ENCODE measurements around the gene AZIN2.
A peak's percentile ranks its signal among the peaks of the same experiment; 100 is the strongest.
"Not testable (repeated sequence)": the region's sequence is repeated elsewhere in the genome, so short reads cannot be mapped to it uniquely, and the experiment has no call there.

Gene AZIN2

GRCh38 chr1:33132549-33132948 lies 51.6 kb downstream of the AZIN2 start:
- Histone ChIP-seq H3K36me3 (no peaks in the 10 kb centered on the region), H3K27me3 (ENCODE audit: insufficient read depth, low read depth, severe bottlenecking) (no peaks in the 10 kb centered on the region), H3K9me3 (ENCODE audit: severe bottlenecking) (no peaks in the 10 kb centered on the region), H3K27ac (no peak overlapping the region), H3K4me3 (ENCODE audit: low read depth, low read length) (no peak overlapping the region)
- DNase-seq, result no peak
- TF ChIP-seq, protein P1, sequence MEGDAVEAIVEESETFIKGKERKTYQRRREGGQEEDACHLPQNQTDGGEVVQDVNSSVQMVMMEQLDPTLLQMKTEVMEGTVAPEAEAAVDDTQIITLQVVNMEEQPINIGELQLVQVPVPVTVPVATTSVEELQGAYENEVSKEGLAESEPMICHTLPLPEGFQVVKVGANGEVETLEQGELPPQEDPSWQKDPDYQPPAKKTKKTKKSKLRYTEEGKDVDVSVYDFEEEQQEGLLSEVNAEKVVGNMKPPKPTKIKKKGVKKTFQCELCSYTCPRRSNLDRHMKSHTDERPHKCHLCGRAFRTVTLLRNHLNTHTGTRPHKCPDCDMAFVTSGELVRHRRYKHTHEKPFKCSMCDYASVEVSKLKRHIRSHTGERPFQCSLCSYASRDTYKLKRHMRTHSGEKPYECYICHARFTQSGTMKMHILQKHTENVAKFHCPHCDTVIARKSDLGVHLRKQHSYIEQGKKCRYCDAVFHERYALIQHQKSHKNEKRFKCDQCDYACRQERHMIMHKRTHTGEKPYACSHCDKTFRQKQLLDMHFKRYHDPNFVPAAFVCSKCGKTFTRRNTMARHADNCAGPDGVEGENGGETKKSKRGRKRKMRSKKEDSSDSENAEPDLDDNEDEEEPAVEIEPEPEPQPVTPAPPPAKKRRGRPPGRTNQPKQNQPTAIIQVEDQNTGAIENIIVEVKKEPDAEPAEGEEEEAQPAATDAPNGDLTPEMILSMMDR (IDR thresholded peaks at IDR 0.05; ENCODE audit: low read depth, low read length), result no peak

DNA sequence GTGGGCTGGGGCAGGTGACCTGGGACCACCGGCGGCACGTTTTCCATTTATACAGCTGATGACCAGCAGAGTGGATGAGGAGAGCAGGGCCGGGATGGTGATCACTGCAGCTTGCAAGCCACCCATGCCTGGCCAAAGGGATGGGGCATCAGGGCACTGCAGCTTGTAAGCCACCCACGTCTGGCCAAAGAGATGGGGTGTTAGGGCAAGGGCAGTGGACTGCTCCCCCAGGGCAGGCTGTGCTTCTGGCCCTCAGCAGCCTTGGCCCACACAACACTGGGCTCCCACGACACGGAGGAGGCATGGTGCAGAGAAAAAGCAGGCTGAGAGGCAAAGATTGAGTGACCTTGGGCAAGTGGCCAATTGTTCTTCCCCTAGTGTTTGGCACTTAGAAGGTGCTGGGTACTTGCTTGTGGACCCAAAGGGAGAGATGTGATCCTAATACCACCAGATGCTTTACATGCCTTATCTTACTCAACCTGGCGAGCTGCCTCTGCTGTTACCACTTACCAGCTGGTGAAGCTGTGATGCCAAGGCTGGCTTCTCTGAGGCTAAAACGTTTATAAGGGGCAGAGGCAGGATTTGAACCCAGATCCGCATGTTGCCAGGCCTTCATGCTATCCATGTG lies 52.6 kb downstream of the AZIN2 start:
- no peak overlapping the region for H3K4me3 ChIP-seq (ENCODE audit: low read depth, low read length)
- H3K27me3 ChIP-seq (ENCODE audit: insufficient read depth, low read depth, severe bottlenecking), result no peaks in the 10 kb centered on the region
- DNase-seq, result no peak
- no peak overlapping the region for H3K27ac ChIP-seq
- TF ChIP-seq, protein P1 (IDR thresholded peaks at IDR 0.05; ENCODE audit: low read depth, low read length), result no peak
- no peaks in the 10 kb centered on the region for H3K36me3 ChIP-seq
- H3K9me3 ChIP-seq (ENCODE audit: severe bottlenecking), result no peaks in the 10 kb centered on the region

GRCh38 chr1:33136041-33136440 lies 55.1 kb downstream of the AZIN2 start:
- not testable (repeated sequence) for H3K36me3 ChIP-seq; H3K4me3 ChIP-seq (ENCODE audit: low read depth, low read length); H3K27ac ChIP-seq; H3K27me3 ChIP-seq (ENCODE audit: insufficient read depth, low read depth, severe bottlenecking); H3K9me3 ChIP-seq (ENCODE audit: severe bottlenecking); DNase-seq

DNA sequence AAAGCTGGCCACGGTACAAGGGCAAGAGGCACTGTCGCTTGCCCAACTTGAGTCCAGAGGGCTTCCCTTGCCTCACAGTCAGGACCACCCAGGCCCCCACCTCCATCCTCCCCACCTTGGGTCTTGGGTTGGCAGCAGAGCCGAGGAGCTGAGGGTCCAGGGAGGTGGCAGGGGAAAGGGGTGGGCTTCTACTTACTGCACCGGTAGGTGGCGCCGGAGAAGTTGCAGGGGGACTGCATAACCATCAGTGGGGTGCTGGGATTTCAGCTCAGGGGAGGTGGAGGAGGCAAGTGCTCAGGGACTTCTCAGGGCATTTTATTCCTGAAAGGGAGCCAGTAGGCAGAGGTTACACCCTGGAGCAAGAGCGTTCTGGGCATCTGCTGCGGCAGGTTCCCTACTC lies 56.8 kb downstream of the AZIN2 start:
- Histone ChIP-seq H3K36me3 (no peaks in the 10 kb centered on the region), H3K4me3 (ENCODE audit: low read depth, low read length) (no peak overlapping the region), H3K27me3 (ENCODE audit: insufficient read depth, low read depth, severe bottlenecking) (no peaks in the 10 kb centered on the region), H3K27ac (no peak overlapping the region; the same call in 1 of the 2 replicates), H3K9me3 (ENCODE audit: severe bottlenecking) (no peaks in the 10 kb centered on the region)
- TF ChIP-seq, protein P1 (IDR thresholded peaks at IDR 0.05; ENCODE audit: low read depth, low read length), result peak; percentile 78
- peak; percentile 81 for DNase-seq

DNA sequence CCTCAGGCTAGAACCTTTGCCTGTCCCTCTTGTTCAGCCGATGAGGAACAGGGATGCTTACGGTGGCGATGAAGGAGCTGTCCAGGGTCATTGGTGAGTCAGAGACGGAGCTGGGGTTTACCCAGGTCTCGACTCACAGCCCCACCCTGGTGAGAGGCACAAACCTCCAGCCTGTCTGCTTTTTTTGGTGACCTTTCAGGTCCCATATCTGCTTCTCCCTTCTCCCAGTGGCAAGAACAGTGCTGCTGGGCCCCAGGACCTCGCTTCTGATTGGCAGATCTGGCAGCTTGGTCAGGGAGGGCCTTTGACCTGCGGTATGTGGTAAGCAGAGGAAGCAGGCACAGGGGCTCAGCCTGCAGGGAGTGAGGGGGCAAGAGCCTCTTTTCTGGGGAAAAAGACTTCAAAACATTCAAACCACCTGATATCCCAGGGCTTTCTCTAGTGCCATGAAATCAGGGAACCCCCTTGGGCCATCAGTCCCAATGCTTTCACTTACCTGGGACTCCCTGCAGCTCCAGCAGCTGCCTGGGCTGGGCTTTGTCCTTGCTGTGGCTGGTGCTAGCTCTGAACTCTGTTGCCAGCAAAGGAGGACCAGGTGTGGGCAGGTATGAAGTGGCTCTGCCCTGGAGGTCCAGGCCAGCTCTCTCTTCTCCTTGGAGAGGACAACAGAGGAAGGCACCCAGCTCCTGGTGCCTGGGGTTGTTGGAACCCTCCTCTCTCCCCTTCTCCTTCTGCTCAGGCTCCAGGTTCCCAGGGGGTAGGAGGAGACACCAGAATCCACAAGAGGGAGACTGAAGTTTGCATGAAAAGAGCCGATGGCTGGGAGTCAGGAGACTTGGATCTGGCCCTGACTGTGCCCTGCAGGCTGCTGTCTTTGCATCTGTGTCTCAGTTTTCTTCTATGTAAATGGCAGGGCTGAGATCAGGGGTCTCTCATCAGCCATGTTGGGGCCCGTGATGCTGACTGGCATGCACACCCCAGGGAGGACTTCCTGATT lies 59.5 kb downstream of the AZIN2 start:
- Histone ChIP-seq H3K9me3 (ENCODE audit: severe bottlenecking) (no peaks in the 10 kb centered on the region), H3K27ac (peak overlapping the region; percentile 63), H3K4me3 (ENCODE audit: low read depth, low read length) (no peak overlapping the region), H3K27me3 (ENCODE audit: insufficient read depth, low read depth, severe bottlenecking) (no peaks in the 10 kb centered on the region), H3K36me3 (peaks cover 7% of the 10 kb centered on the region)
- DNase-seq, result peak; percentile 60
- TF ChIP-seq, protein P1 (IDR thresholded peaks at IDR 0.05; ENCODE audit: low read depth, low read length), result peak; percentile 35; the same call in 1 of the 2 replicates

DNA sequence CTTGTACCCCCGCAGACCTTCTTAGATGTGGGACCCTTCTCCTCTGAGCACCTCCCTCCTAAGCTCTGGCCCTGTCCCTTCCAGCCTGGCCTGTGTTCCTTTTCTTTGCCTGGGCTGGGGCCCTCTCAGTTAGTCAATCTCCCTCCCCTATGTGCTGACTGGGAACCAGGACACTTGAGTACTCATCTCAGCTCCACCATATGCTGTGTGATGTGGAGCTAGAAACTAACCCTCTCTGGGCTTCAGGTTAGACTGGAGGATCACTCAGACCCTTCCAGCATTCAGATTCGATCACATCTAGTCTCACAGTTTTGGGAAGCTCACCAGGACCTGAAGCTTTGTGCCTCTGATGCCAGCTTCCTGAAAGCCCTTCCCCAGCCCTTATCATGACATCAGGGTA lies 60.3 kb downstream of the AZIN2 start:
- Histone ChIP-seq H3K4me3 (ENCODE audit: low read depth, low read length) (no peak overlapping the region), H3K36me3 (peaks cover 15% of the 10 kb centered on the region), H3K27ac (no peak overlapping the region; the same call in 1 of the 2 replicates), H3K9me3 (ENCODE audit: severe bottlenecking) (no peaks in the 10 kb centered on the region), H3K27me3 (ENCODE audit: insufficient read depth, low read depth, severe bottlenecking) (no peaks in the 10 kb centered on the region)
- TF ChIP-seq, protein P1 (IDR thresholded peaks at IDR 0.05; ENCODE audit: low read depth, low read length), result no peak
- DNase-seq, result no peak

Measured in WERI-Rb-1 (cell line).